Cortex of kidney (tissue), 1 donor: ENCODE results near the gene TMEM120B.
"Not testable (repeated sequence)": the region's sequence is repeated elsewhere in the genome, so short reads cannot be mapped to it uniquely, and the experiment has no call there.

Source experiments
- DNase-seq: peaks from one replicate; lab custom pipeline; 2025; lab: John Stamatoyannopoulos, UW

TMEM120B gene

DNA sequence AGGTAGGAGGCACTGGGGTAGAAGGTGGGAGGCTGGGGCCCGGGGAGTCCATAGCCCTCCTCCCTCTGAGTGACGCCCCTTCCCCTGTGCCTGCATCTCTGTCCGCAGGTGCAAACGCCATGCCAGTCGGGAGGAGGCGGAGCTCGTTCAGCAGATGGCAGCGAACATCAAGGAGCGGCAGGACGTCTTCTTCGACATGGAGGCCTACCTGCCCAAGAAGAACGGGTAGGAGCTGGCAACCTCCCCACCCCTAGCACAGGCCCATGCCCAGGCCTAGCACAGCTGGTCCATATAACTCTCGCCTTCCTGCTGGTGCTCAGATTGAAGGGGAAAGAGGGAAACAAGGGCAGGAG, 35.6 kb downstream of the TMEM120B start:
- DNase-seq: no peak

DNA sequence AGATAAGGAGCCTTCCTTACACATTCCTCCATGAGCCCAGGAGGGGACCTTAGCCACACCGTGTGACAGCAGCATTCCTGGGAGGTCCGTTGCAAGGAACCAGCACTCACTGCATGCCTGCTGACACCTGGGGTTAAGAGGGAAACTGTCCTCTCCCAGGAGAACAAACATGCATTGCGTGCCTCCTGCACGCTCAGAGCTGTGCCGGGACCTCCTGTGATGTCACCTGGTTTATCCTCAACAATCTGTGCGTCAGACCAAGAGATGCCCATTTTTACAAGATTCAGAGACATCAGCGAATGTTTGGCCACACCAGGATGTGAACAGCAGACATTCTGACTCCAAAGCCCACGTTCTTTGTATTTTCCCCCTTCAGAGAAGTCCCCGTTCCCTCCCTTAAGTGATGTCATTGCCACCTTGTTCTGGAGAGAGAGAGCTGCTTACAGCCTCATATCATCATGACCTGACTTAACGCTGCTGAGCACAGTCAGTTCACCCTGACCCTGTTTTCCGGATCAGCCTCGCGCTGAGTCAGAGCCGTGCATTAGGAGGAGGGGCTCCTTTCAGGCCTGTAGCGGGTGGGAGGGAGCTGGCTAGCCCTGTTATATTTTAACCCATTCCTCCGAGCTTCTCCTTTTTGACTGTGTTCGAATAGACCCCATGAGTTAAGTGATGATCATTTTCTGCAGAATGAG, 36.2 kb downstream of the TMEM120B start:
- DNase-seq: no peak

DNA sequence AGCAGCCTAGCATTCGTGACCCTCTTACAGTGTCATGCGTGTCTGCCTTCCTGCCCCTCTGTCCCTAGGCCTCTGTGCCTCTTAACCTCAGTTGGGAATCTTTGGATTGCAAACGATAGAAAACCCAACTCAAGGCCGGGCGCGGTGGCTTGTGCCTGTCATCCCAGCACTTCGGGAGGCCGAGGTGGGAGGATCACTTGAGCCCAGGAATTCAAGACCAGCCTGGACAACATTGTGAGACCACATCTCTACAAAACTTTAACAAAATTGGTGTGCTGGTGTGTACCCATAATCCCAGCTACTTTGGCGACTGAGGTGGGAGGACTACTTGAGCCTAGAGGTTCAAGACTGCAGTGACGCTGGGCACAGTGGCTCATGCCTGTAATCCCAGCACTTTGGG, 36.7 kb downstream of the TMEM120B start:
- no peak for DNase-seq

DNA sequence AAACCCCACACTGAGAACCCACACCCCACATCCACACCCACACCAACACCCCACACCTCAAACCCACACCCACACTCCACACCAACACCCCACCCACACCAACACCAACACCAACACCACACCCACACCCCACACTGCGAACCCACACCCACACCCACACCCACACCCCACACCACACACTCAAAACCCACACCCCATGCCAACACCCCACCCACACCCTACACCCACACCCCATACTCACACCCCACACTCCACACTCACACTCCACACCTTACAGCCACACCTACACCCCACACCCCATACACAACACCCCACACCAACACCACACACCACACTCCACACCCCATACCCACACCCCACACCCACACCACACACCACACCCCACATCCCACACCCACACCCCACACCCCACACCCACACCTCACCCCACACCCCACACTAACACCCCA, 38.0 kb downstream of the TMEM120B start:
- DNase-seq: no peak

DNA sequence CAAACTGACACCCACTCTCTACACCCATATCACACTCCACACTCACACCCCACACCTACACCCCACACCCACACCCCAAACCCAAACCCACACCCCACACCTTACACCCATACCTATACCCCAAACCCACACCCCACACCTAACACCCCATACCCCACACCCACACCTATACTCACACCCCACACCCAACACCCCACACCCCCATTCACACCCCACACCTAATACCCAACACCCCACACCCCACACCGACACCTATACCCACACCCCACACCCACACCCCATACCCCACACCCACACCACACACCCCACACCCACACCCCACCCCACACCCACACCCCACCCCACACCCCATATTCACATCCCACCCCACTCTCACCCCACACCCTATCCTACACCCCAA, 38.5 kb downstream of the TMEM120B start:
- no peak for DNase-seq

DNA sequence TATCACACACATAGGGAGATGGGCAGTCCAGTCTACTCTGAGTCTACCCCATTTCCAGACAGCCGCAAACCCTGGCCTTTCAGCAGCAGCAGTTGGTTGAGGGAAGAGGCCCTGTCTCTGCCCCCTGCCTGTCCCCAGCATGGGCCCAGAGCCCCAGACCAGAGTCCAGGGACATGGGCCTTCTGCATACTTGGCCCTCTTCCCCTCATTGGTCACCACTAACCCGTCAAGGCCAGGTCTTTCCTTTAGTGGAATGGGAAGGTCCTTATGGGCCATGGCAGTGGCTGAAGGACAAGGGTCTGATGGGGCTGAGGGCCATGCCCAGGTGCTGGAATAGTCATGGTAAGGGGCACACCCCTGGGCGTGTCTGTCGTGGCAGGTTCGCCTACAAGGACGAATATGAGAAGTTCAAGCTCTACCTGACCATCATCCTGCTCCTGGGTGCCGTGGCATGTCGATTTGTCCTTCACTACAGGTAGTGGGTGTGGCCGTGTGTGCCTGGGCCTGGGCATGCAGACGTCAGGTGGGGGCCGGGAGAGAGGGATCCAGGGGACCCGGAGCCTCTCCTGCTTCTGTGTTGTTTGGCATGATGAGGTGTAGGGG, 39.3 kb downstream of the TMEM120B start:
- no peak for DNase-seq

DNA sequence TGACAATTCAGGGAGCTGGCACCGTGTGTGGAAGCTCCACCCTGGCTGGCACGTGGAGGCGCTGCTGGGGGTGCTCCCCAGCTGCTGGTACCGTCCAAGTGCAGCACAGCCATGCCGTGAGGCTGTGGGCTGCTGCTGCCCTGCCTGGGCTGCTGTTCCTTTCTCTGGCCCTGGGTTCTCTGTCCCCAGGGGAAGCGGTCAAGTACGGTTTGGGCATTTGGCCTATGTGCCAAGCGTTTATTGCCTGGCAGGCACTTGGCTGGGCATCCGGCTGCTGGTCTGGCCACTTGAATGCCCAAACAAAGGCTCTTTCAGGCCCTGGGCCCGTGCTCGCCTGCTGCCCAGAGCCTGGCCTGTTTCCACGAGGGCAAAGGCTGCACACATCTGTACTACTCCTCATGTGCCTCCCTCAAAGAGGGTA, 41.3 kb downstream of the TMEM120B start:
- DNase-seq: no peak

DNA sequence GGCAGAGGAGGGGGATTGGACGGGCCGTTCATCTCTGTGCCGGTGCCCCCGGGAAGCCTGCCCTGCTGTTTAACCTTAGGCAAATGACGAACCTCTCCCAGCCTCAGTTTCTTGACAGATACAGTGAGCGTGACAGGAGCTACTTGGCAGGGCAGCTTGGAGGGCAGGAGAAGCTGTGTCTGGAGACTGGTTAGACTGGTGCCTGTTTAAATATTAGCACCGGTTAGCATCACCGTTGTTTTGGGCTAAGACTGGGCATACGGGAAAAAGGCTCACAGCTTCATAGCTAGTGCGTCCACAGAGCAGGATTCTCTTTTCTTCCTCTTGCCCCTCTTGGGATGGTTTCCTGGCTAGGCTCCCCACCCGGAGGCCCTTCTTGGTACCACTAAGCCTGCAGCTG, 42.3 kb downstream of the TMEM120B start:
- no peak for DNase-seq

DNA sequence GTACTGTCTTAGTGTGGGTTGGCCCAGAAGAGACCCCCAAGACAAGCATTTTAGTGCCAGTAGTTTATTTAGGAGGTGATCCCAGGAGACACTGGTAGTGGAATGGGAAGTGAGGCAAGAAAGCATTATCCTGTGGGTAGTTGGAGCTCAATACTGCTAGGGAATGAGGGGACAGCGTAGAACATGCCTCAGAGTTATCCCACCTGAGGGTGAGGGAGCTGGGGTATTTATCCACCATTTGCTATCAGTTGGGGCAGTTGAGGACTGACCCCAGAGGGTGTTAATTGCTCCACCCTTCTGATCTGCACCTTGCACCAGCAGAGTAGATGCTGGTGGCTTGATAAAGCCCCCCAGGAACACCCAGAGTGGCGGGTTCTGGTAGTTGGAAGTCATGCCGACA, 43.0 kb downstream of the TMEM120B start:
- no peak for DNase-seq

DNA sequence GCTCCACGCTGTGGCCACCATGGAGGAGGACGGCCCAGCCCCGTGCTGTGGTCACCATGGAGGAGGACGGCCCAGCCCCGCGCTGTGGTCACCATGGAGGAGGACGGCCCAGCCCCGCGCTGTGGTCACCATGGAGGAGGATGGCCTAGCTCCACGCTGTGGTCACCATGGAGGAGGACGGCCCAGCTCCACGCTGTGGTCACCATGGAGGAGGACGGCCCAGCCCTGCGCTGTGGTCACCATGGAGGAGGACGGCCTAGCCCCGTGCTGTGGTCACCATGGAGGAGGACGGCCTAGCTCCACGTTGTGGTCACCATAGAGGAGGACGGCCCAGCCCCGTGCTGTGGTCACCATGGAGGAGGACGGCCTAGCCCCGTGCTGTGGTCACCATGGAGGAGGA, 46.0 kb downstream of the TMEM120B start:
- DNase-seq: not testable (repeated sequence)

DNA sequence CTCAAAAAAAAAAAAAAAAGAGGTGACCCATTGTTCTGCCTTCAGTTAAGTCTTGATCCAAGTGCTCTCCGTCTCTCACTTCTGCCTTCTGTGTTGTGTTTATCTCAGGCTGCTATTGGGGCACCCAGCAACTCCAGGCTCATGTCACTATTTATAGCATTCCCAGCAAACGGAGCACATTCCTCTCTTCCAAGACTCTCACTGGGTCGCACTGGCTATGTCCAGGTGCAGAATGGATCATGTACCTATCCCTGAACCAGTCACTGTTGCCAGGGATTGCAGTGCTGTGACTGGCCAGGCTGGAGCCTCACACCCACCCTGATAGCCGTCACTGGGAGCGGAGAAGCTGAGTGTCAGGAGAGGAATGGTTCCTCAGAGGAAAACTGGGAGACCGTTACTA, 49.7 kb downstream of the TMEM120B start:
- DNase-seq: no peak

DNA sequence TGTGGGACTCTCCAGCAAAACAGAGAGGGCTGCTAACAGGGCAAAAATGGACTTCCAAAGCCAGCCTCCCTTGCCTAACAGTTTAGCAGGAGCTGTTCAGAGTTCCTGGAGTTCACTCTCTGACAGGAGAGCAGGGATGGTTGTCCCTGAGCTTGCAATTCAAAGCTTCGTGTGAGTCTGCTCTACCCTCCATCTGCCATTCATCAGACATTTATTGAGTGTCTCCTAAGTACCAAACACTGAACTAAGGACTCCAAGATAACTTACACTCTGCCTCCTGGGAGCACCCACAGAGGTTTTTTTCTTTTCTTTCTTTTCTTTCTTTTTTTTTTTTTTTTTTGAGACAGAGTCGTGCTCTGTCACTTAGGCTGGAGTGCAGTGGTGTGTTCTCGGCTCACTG, 52.3 kb downstream of the TMEM120B start:
- no peak for DNase-seq

DNA sequence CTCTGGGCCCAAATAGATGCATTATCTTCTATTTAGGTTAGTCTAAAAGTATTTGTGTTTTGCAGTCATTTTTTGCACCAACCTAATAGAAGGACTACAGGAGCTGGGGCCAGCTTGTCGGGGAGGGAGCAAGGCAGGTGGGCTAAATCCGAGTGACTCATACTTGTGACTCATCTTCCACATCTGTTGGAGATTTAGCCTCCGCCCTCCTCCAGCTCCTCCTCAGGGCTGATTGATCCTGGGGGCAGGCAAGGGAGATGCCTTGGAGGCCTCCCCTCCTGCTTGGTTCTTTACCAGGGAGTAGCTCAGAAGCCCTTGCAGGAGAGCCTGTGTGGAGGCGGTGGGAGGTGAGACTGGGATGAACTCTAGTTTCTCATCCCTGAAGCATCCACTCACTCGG, 53.0 kb downstream of the TMEM120B start:
- DNase-seq: no peak

DNA sequence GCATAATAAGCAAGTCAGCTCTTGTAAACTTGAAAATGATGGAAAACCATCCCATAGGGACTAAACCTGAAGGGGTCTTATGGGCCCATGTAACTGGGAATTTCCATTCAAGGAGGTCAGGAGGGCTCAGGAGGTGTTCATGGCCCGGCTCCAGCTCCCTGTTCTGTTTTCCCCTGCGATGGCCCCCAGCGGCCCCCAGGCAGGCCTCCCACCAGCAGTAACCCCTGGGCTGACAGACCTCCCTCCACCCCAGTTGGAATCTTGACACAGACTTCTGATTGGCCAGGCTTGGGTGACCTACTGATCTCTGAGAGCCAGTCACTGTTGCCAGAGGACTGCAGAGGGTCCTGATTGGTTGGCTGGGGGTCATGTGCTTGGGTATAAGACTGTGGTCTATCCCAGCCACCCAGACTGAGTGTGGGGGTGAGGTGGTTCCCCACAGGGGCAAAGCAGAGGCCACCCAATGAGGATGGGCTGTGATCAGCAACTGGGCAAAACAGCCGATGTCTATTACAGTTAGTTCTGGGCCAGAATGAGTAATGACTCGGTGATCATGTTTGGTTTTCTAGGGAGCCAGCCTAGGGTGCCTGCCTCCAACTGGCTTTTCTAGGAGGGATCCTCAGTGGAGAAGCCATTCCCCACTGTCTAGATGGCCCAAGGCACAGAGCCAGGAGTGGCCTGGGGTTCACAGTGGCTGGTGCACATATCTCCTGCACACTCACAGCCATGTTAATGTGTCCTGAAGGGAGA, 53.9 kb downstream of the TMEM120B start:
- DNase-seq: no peak

DNA sequence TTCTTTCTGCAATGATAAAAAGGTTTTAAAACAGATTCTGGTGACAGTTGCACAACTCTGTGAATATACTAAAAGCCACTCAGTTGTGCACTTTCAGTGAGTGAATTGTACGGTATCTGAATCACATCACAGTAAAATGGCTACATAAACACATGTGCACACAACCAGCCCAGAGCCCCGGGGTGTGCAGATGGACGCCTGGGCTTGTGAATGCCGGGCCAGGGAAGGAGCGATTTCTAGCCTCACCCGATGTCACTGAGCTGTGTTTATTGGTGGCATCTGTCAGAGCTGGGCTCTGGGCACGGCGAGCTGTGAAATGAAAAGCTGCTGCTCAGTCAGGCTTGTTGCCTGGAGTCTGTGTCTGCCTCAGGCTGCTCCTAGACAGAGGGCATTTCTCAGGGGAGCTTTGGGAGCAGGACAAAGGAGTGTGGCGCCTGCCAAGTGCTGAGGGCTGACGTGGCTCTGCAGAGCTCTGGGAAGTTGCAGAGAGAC, 55.0 kb downstream of the TMEM120B start:
- DNase-seq: no peak

DNA sequence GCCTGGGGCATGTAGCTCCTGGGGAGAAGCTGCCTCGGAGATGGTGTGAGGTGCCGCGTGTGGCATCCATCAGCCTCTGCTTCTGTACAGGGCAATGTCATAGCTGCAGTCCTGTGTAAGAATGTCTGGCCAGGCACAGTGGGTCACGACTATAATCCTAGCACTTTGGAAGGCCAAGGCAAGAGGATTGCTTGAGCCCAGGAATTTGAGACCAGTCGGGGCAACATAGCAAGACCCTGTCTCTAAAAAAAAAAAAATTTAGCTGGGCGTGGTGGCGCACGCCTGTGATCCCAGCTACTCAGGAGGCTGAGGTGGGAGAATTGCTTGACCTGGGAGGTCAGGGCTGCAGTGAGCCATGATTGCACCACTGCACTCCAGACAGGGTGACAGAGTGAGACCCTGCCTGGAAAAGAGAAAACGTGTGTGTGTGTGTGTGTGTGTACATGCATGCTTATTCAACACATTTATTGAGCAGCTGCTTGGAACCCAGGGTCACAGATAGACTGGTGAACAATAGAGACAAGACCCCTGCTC, 56.8 kb downstream of the TMEM120B start:
- no peak for DNase-seq

DNA sequence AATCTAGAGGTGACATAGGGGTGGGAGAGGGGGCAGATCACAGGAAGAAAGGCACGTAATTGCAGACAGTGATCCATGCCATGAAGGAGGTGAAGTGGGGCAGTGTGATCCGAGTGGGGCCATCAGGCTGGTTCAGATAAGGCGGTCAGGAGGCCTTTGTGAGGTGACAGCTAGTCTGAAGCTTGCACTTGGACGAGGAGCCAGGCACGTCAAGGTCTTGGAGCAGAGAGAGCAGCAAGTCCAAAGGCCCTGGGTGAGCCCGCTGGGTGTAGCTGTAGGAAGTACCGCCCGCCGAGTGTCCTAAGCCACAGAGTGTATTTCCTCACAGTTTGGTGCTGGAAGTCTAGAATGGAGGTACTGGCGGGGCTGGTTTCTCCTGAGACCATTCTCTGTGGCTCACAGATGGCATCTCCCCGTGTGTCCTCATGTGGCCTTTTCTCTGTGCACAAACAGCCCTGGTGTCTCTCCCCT, 57.3 kb downstream of the TMEM120B start:
- DNase-seq: no peak

DNA sequence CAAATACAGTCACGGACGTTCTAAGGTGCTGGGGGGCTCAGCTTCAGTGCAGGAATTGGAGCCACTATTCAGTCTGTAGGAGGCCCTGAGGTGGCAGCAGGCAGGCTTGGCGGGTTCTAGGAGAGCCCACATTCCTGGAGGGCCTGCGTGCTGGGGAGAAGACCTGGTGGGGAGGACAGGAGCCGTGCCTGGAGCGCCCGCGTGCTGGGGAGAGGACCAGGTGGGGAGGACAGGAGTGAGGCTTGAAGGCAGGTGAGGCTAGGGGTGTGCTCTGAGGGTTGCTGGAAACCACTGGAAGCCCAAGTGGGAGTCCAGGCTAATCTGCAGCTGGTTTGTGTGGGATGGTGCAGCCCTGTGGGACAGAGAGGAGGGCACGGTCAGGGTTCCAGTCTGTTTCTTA, 57.8 kb downstream of the TMEM120B start:
- DNase-seq: no peak

DNA sequence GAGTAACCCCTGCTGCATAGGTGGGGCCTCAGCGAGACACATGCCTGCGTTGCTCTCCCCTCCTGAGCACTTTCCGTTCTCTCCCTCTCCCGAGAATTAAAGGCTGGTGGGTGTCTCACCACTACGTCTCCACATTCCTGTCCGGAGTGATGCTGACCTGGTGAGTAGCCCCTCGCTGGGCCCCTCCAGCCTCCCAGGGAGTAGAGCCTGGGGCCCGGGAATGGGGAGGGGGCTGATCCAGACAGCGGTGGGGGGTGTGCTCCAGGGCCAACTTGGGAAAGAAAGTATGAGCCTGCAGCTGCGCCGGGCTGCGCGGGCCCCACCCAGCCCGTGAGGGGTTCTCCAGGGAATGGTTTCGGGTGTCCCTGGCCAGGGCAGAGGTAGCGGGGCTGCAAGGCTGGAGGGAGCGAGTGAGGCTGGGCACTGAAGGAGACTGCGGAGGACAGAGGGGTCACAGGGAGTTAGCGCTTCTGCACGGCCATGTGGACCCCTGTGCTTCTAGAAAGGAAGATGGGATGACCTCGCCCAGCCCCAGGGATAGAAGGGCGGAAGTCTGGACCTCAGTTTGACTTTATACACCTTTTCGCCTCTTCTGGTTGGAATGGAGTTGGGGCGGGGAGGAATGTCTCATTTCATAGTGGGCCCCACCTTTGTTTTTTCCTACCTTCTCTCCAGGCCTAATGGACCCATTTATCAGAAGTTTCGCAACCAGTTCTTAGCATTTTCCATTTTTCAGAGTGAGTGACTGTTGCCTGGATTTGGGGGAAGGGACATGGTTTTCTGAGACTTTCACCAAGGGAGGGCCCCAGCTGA, 58.5 kb downstream of the TMEM120B start:
- DNase-seq: no peak

DNA sequence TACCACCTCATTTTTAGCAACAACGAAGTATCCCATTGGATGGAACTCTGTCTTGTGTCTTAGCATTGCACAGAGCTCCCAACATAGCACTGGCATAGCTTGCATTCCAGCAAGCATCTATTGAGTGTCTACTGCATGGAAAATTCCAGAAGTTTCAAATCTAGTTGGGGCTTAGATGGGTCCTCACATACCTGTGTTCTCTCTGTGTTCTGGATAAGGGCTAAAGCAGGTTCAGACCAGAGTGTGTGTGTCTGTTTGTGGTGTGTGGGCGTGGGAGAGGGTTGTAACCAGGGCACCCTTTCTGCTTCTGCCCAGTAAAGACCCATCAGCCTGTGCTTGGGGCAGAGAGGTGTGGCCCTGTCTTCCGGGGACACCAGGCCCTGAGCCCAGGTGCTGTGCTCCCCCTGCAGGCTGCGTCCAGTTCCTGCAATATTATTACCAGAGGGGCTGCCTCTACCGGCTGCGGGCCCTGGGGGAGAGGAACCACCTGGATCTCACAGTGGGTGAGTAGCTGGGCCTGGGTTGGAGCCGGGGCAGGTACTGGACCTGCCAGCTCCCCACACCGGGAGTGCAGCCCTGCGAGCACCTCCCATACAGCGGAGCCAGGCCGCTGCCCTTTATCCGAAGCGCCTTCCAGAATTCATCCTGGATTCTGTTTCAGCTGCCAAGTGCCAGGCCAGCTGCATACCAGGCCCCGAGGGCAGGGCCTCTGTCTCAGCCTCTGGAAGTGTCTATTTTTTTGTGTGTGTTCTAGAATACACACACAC, 60.6 kb downstream of the TMEM120B start:
- DNase-seq: no peak

DNA sequence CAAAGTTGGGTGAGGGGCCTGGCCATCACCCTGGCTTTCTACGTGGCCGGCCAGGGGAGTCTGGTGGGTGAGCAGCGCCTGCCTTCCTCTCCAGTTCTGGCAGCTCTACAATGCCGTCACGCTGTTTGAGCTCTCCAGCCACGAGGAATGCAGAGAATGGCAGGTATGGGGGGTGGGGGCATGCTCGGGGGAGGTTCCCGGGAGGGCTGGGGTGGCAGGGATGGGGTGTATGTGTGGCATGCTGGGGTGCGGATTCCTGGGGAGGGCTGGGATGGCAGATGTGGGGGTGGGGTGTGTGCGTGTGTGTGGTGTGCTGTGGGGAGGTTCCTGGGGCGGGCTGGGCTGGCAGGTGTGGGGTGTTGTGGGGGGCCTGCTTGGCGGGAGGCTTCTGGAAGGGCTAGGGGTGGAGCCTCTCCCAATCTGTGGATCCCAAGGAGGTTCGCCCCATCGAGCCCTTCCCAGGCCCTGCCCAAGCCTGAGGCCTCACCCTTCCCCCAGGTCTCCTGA, 62.5 kb downstream of the TMEM120B start:
- no peak for DNase-seq
